GM19099 (cell line): ENCODE measurements around the gene ZCCHC24.

ENCODE experiments used
- POLR2A ChIP-seq: IDR thresholded peaks from 3 replicates; pipeline ENCODE4 v1.6.1; 2011; ENCODE audit warnings: low read depth; ENCODE audit not compliant: insufficient read length; ENCODE audit errors: extremely low read depth

ZCCHC24 gene

DNA sequence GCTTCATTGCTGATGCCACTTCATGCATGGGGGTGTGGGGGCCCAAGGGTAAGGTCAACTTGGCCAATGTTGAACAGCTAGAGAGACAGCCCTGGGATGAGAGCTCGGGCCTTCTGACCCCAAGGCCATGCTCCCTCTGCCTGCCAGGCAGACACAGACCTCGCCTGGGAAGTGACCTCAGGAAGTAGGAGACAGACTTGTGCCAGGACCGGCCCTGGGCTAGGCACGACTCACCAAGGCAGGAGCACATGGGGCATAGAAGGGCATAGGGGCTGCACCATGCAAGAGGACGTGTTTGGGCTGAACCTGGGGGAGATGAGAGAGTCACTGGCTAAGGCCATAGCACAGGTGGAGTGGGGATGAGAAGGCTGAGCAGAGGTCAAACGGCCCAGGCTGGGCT is 27.1 kb downstream of the ZCCHC24 start:
- TF ChIP-seq POLR2A = no peak

GRCh38 chr10:79417731-79418130 is 27.7 kb downstream of the ZCCHC24 start:
- no peak for TF ChIP-seq POLR2A

- no peak for TF ChIP-seq POLR2A
Observed at GRCh38 chr10:79417266-79417665, 28.2 kb downstream of the ZCCHC24 start.

DNA sequence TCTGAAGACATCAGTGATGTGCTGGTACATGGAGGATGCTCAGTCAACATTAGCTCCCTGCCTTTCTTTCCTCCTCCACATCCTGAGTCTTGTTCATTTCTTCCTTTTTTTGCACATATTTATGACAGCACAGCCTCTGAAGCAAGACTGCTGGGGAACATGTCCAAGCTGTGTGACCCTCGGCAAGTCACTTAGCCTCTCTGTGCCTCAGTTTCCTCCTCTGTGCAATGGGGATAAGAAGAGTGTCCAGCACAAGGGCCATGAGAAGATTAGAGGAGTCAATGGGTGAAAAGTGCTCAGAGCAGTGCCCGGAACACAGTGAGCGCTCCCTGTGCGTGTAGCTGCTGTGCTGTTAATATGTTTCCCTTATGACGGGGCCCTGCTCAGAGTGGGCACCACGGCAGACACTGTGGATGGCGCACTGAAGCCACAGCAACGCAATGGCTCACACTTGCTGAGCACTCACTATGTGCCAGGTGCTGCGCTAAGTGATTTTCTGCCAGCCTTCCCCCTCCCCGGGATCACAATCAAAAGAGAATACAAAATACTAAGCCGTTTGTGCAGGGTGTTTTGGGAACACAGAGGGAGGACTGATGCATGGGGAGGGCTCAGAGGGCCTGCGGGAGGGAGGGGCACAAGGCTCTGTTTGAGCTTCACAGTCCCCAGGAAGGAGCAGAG is 28.7 kb downstream of the ZCCHC24 start:
- TF ChIP-seq POLR2A = no peak

GRCh38 chr10:79415736-79416577 is 29.5 kb downstream of the ZCCHC24 start:
- TF ChIP-seq POLR2A = no peak

DNA sequence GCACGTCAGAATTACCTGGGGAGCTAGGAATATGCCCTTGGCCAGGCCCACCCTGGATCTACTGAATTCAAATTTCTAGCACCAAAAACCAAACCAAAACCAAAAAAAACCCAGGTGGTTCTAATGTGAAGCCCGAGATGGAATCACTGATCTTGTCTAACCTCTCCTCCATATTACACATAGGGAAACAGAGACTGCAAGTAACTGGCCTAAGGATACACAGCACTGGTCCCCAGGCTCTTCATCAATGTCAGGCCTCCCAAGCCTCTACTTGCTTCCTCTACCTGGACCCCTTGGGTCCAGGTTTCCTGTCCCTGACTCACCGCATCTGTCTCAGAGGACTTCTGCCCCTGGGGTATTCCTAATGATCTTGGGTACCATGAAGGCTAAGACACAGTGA is 30.7 kb downstream of the ZCCHC24 start:
- no peak for TF ChIP-seq POLR2A

DNA sequence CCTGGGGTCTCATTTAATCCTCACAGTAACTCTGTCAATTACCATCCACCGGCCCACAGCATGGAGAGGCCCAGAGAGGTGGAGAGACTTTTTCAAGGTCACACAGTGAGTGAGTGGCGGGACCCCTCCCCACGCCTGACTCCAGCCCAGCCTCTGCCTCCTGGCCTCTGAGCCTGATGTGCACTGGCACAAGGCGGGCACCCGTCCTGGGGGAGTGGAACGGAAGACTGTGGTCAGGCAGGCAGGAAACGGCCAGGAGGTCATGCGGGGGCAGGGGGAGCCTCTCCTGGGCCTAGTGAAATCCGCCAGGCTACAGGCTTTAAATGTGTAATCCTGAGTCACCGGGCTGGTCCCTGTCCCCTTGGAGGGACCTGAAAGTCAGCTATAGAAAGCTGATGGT is 32.2 kb downstream of the ZCCHC24 start:
- no peak for TF ChIP-seq POLR2A

DNA sequence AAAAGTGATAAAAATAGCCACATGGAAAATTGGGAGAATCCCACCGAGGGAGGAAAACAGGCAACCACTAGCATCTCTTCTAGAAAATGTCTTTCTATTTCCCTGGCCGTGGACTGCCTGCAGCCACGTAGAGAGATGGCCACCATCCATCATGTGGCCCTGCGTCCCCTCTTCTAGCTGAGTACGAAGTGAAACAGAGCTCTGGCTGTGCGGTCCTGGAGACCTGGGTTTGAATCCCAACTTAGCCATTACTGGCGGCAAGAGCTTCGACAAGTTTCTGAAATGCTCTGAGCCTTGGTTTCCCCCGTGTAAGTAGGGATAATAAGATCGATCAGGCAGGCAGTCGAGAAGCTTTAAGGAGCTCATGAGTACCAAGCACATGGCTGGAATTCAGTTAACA is 32.9 kb downstream of the ZCCHC24 start:
- no peak for TF ChIP-seq POLR2A

DNA sequence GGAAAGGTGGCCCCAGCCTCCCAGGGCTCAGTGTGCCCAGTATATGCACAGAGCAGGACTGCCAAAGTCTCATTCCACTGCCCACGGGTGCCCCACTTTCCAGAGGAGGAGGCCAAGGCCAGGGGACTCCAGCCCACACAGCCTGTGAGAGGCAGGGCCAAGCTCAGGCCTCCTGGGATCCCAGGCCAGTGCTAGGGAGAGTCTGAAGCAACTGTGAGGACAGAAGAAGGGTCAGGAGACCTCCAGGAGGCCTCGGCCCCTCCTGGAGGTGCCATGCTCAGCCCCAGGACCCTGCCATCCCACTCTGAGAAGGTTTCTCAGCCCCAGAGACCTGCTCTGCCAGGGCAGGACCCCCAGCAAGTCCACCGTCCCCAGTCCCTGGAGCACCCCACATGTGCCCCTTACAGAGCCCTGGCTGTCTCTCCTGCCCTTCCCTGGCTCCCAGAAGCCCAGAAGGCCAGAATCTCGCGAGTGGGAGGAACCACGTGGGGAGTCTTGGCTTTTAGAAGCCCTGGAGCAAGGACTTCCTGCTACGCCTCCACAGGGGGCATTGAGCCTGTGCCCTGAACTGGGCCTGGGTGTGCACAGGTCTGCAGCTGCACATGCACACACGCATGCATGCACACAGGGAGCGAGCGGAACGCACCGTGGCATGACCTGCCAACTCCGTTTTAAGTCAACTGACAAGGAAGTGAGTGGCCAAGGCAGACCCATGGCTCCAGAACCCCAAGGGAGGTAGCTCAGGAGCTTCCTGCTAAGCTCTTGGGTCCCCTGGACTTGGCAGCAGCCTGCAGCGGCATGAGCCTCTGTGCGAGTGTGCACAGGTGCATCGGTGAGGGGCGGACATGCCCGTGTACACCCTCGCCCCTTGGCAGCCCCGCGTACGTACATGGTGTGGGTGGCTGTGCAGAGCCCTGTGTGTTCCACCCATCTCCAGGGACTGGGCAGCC is 33.6 kb downstream of the ZCCHC24 start:
- TF ChIP-seq POLR2A = no peak

DNA sequence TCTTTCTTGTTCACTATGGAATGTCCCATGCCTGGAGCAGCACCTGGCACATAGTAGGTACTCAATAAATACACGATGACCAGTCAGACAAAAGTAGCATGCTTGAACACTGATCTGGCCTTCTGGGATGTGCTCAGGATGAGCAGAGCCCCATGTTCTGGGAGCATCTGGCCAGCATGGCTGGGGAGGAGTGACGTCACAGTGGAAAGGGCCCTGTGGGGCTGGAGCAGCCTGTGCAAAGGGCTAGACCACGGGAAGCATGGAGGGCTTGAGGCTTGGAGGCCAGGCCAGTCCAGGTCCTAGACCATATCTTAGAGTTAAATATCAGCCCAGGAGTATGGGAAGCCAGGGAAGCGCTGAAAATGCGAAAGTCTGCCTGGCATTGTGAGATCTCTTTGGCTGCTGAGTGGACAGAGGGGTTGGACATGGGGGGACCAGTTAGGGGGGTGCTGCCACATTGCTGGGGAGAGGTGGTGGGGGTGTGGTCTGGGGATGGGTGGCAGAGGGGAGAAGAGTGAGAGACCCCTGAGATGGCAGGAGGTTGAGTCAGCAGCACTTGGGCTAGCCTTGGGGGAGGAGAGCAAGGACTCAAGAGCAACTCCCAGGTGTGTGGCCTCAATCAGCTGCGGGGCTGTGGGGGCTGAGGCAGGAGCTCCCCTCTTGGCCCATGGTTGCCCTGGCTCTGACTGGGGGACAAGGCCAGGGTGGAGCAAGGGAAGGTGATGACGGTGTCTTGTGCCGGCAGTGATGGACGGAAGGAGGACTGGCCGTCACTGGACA is 34.9 kb downstream of the ZCCHC24 start:
- no peak for TF ChIP-seq POLR2A

GRCh38 chr10:79409726-79410085 is 35.7 kb downstream of the ZCCHC24 start:
- TF ChIP-seq POLR2A = no peak

DNA sequence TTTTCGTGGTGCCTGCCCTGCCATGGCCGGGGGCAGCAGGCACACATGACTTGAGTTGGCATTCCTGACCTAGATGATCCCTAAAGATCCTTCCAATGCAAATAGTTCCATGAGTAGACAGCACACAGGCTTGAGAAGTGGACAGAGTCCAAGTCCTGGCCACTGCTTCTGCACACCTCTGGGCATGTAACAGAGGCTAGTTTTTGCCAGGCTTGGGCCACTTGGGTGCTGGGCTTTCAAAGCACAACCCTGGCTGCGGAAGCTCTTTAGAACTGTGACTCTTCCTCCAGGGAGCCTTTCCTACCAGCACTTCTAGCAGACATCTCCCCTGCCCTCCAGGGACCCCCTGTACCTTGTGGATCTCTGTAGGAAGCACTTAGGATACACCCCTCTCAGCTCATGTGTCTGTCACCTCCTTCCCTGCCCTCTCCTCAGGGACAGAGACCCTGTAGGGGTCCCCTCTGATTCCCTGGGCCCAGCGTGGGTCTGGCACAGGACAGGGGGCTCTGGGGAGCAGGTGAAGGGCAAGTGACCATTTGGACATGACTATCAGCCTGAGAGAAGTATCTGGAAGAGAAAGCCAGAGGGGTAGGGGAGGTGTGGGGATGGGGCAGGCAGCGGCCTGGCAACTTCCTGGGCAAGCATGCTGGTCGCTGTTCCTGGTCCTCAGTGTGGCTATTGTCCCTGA is 36.2 kb downstream of the ZCCHC24 start:
- no peak for TF ChIP-seq POLR2A

DNA sequence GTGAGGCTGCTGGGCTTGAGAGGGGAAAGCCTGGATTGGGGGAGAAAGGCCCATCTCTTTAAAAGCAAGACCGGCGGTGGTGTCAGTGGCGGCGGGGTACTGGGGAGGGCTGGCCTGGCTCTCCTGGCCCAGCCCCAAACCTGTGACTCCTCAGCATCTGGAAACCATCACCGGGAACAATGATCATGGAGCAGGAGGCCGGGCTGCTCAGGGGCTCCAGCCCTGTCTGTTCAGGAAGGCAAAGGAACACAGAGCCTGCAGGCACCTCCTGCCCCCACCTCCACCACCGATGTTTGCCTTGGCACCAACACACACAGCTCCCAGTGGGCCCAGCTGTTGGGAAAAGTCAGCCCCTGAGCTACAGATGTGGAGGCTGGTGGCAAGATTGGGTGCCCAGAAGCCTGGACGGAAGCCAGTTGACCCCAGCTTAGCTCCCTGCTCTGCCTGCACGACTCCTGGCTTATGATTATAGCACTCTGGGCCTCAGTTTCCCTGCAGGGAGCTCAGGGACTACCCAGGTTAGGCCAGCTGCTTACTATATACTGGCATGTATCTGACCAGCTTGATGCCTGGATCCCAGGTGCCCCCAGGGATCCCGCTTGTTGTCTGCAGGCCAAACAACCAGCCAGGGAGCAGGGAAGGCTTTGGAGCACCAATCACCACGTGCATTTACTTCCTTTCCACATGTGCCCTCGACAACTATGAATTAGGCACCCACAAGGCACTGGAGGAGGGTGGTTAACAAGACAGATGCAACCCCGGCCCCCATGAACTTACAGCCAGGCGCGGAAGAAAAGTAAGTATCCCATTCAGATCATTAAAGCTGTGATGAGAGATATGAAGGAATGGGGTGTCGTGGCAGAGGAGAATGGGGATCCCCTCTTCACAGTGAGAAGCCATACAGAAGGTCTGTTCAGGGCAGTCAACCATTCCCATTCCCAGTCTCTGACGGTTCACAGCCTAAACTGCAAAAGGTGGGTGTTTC is 37.3 kb downstream of the ZCCHC24 start:
- no peak for TF ChIP-seq POLR2A
